ENCODE results near the gene SKOR2. TPM values are rescaled to one million over a fixed set of nuclear protein-coding genes. Genes with fewer than 3 reads are reported as not detected.

Gene SKOR2
- total RNA-seq, 1 experiment from 2014 or later = not detected

GRCh38 chr18:47235096-47235495 is 16.4 kb downstream of the SKOR2 start:
- no peak overlapping the region for H3K9ac ChIP-seq (ENCODE audit: low read length)
- no peak overlapping the region for H3K4me2 ChIP-seq (ENCODE audit: low read length)
- ChIA-PET CTCF (interaction anchor here (0.6 to 1.2 kb wide), 2 partner anchors 19 to 449 kb away, joined by 5 to 6 read pairs; no protein-coding TSS in a partner anchor), RAD21 (ENCODE audit: low non-redundant PET in 1 of 2, low total read pairs in 2 of 2, uncharacterized antibody in 2 of 2, unreplicated experiment in 2 of 2) (no interaction called here), POLR2A (no interaction called here)
- H2AFZ ChIP-seq (ENCODE audit: low read depth, low read length, poor library complexity, severe bottlenecking) = no peak overlapping the region
- no peaks in the 10 kb centered on the region; the same call in 1 of the 2 replicates for H4K20me1 ChIP-seq (ENCODE audit: insufficient read depth)
- H3K9me3 ChIP-seq (ENCODE audit: control insufficient read depth in 1 of 2, insufficient read depth in 1 of 2, low read depth in 1 of 2, low read length in 2 of 2) = no peaks in the 10 kb centered on the region
- no peak overlapping the region for H3K27ac ChIP-seq (ENCODE audit: low read depth, low read length)
- no TSS peak for BruUV-seq (replicated peaks)
- H3K9me2 ChIP-seq (ENCODE audit: insufficient read depth) = no peaks in the 10 kb centered on the region
- no peak for TF ChIP-seq ZBTB33 (IDR thresholded peaks at IDR 0.05; ENCODE audit: extremely low read depth, insufficient replicate concordance, low read length)
- TF ChIP-seq ZNF274 (IDR thresholded peaks at IDR 0.05; ENCODE audit: low read depth, low read length) = no peak
- no peak for TF ChIP-seq YY1 (IDR thresholded peaks at IDR 0.05; ENCODE audit: extremely low read depth, insufficient replicate concordance, low read depth, low read length)
- TF ChIP-seq EZH2 (IDR thresholded peaks at IDR 0.05) = no peak
- no peak for TF ChIP-seq ZFX (IDR thresholded peaks at IDR 0.05)
- TF ChIP-seq JUND (IDR thresholded peaks at IDR 0.05) = no peak
- TF ChIP-seq RAD21 (IDR thresholded peaks at IDR 0.05; ENCODE audit: low read depth) = no peak
- TF ChIP-seq POLR2AphosphoS5 (IDR thresholded peaks at IDR 0.05; ENCODE audit: low read depth, low read length) = no peak
- TF ChIP-seq SP1 (IDR thresholded peaks at IDR 0.05; ENCODE audit: low read depth) = no peak
- TF ChIP-seq MAX (IDR thresholded peaks at IDR 0.05) = no peak
- no peak for TF ChIP-seq ATF3 (IDR thresholded peaks at IDR 0.05)
- TF ChIP-seq FOSL1 (IDR thresholded peaks at IDR 0.05; ENCODE audit: low read depth) = no peak
- TF ChIP-seq CTCF (IDR thresholded peaks at IDR 0.05 in 2 of 3, conservative IDR thresholded peaks at IDR 0.05 in 1 of 3; ENCODE audit: borderline replicate concordance in 1 of 3, insufficient read depth in 1 of 3, low read depth in 2 of 3, low read length in 2 of 3) = no peak
- TF ChIP-seq ELF1 (IDR thresholded peaks at IDR 0.05; ENCODE audit: borderline replicate concordance, low read depth) = no peak
- no peak for TF ChIP-seq REST (IDR thresholded peaks at IDR 0.05; ENCODE audit: low read depth)
- TF ChIP-seq CEBPB (IDR thresholded peaks at IDR 0.05; ENCODE audit: low read depth) = no peak
- TF ChIP-seq EGR1 (IDR thresholded peaks at IDR 0.05; ENCODE audit: low read depth) = no peak
- ATAC-seq (no peak), DNase-seq (ENCODE audit: low read depth, low spot score) (no peak)
- no peaks in the 10 kb centered on the region for H3K4me1 ChIP-seq (ENCODE audit: control insufficient read depth in 1 of 2, insufficient read depth in 2 of 2, low read length in 2 of 2)
- intact Hi-C loops (cut with micrococcal nuclease) = no loop called here
- H3K27me3 ChIP-seq (ENCODE audit: insufficient read depth, low read length) = peaks cover 63% of the 10 kb centered on the region
- no peaks in the 10 kb centered on the region for H3K36me3 ChIP-seq (ENCODE audit: control insufficient read depth in 1 of 2, insufficient read depth in 2 of 2, low read length in 2 of 2)
- no peaks in the 10 kb centered on the region for H3K79me2 ChIP-seq (ENCODE audit: insufficient read depth, low read length)
- no peak overlapping the region for H3K4me3 ChIP-seq (replicated peaks in 1 of 2; ENCODE audit: low read depth in 1 of 2, low read length in 2 of 2)

Data from HCT116 (cell line).